GM08714 (cell line): ENCODE measurements around the gene PTGDR2.

Experiments
- H3K4me3 ChIP-seq: fragments of 200-500 bp; sonication (Bioruptor generic); 2 replicates; pipeline ENCODE4 v1.5.1; 2014; ENCODE audit warnings: mild to moderate bottlenecking, low read length, inconsistent platforms
- ZNF274 ChIP-seq: IDR thresholded peaks from 2 replicates; pipeline ENCODE4 v1.6.1; 2012; ENCODE audit warnings: mild to moderate bottlenecking, low read depth, low read length

PTGDR2 gene

DNA sequence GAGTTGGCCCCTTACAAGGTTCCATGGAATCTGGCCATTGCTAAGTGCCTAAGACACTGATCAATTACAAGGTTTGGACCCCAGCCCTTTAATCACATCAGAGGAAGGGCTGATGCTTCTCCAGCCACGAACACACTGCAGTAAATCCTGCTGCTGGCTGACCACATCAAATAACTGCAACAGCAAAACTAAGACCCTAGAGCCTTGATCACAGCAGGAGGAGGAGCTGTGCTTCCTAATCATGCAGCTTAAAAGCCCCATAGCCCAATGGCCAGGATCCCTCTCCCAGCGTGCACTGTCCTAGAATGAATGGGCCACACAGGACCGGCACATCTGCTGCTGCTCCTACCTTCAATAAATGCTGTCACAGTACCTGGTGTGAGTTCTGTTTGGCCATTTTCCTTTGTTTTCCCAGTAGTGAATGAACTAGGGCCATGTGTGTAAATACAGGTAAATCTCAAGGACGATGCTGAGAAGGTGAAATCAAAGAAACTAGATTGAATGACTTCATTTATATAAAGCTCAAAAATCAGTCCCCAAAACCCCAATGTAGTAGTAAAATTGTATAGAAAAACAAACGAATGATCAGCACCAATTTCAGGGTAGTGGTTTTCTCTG lies 24.3 kb upstream of the PTGDR2 start:
- no peak overlapping the region for H3K4me3 ChIP-seq
- TF ChIP-seq ZNF274, result no peak

DNA sequence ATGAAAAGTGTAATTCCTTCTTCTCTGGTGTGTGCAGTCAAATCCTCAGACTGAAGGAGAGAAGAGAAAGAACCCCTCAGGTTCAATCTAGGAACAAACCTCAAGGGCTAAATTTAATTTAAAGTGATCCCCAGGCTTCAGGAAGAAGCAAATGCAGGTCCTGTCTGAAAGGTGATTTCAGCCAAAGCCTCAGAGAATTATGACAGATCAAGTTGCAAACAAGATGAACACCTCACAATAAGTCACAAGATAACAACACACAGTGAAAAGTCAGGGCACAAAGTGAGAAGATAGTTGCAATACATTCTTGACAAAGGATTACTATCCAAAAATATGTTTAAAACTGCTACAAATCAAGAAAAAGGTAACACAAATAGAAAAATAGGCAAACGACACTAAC lies 23.4 kb upstream of the PTGDR2 start:
- TF ChIP-seq ZNF274, result no peak
- H3K4me3 ChIP-seq, result no peak overlapping the region

DNA sequence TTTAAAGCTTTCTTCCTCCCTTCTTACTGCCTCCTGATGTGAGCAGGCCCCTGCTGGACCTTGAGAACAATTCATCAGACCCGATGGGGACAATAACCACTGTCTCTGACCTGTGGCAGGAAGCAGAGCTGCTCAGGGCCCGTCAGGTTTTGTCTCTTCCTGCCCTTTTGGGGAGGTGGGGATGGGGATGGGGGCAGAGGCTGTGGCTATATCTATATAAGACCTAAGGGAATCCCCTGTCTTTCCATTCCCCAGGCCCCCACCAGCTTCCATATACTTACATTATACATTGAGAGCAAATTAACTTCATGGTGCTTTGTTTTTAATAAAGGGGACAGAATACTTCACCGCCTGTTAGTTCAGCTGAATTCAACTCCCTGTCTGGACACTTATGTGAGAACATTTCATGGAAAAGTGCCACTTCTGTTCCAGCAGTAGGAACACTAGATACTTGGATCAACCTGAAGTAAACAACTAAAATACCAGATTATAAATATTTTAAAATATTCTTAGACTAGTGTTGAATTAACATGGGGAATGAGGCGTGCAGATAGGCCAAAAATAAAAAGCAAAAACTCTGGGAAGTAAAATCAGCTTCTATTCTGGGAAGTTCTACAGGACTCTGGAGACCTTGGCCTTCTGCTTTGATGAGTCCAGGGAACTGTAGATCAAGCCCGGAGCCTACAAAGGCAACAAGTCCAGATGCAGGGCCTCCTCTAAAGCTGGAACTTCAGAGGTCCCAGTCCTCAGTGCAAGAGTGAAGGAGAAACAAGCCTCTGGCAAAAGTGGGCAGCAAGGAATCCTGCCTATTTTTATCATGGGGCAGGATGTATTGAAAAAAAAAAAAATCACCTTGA lies 22.7 kb upstream of the PTGDR2 start:
- no peak for TF ChIP-seq ZNF274
- H3K4me3 ChIP-seq, result no peak overlapping the region

DNA sequence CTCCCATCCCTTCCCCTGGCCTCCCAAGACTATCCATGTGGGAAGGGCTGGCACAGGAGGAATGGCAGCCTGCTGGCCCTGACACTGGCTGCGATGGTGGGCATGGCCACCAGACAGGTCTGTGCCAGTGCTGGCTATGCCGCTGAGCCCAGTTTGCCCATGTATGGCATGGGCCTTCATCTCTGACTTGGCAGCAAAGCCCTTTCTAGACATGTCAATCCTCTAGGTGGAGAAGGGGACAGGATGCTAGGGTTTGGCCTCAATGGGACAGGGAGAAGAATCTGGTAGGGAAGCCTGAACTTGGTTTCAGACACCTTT lies 20.4 kb upstream of the PTGDR2 start:
- TF ChIP-seq ZNF274, result no peak
- H3K4me3 ChIP-seq, result no peak overlapping the region

DNA sequence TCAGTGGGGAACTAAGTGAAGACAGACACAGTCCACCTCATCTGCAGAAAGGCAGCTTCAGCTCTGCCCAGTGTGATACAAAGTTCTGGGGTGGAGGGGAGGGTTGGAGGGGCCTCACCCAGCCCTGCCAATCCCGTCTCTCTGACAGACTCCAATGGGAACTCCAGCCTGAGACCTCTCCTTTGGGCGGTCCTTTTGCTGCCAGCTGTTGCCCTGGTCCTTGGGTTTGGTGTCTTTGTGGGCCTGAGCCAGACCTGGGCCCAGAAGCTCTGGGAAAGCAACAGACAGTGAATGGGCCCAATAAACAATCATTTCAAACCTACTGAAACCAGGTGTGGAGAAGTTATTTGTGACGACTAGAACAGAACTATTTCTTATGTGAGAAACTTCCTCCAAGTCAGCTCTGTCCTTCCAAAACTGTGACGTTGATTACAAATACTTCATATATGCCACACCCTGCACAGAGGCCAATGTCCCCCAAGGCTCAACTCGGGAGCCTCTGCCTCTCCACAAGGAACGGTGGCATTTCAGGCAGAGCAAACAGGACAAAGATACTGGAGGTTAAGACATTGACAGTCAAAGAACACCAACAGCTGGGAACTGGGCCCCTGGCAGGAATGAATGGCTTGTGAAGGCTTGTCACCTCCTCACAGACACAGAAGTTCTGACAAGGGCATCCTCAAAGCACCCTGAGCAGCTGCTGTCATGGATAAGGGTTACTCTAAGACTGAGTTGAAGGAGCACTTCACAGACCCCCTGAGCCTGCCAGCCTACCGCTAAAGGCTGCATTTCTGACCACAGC lies 19.8 kb upstream of the PTGDR2 start:
- no peak for TF ChIP-seq ZNF274
- H3K4me3 ChIP-seq, result no peak overlapping the region

GRCh38 chr11:60874421-60875365 lies 18.9 kb upstream of the PTGDR2 start:
- no peak overlapping the region for H3K4me3 ChIP-seq
- TF ChIP-seq ZNF274, result no peak

- TF ChIP-seq ZNF274, result no peak
- H3K4me3 ChIP-seq, result no peak overlapping the region
Measured at GRCh38 chr11:60873533-60873932, 17.8 kb upstream of the PTGDR2 start.

- no peak for TF ChIP-seq ZNF274
Measured at GRCh38 chr11:60872961-60873524, 17.3 kb upstream of the PTGDR2 start.

DNA sequence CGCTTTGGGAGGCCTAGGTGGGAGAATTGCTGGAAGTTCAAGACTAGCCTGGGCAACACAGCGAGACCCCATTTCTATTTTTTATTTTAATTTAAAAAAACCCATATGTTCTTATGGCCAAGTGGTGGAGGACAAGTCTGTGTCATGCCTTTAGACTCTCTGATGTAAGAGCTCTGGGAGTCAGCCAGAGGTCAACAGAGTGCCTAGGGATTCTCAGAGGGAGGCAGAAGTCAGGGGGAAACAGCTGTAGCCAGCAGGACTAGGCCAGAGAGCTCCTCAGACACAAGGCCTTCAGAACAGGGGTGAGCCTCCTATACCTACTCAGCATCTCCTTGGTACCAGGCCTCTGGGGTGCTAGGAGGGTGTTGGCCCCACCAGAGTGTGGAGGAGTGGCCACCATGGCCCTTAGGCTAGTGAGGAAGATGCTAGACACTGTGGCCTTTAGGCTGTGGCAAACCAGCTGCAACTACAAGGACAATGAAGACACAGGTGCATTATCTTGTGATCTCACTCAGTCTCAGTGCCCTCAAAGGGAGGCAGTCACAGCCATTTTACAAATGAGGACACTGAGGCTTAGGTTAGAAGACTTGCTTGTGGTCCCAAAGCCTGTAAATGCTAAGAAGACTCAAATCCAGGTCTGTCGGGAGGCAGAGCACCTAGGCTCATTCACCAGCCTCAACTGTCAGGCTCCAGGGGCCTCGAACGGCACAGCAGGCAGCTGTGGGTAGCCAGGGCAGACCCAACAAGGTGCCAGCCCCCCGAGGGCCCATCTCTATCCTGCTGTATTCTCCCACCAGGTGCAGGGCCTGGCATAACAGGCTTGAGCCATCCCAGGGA lies 16.6 kb upstream of the PTGDR2 start:
- TF ChIP-seq ZNF274, result no peak
- no peak overlapping the region for H3K4me3 ChIP-seq

More at GRCh38 chr11:60872961-60873524, 17.3 kb upstream of the PTGDR2 start:
- H3K4me3 ChIP-seq, result no peak overlapping the region

DNA sequence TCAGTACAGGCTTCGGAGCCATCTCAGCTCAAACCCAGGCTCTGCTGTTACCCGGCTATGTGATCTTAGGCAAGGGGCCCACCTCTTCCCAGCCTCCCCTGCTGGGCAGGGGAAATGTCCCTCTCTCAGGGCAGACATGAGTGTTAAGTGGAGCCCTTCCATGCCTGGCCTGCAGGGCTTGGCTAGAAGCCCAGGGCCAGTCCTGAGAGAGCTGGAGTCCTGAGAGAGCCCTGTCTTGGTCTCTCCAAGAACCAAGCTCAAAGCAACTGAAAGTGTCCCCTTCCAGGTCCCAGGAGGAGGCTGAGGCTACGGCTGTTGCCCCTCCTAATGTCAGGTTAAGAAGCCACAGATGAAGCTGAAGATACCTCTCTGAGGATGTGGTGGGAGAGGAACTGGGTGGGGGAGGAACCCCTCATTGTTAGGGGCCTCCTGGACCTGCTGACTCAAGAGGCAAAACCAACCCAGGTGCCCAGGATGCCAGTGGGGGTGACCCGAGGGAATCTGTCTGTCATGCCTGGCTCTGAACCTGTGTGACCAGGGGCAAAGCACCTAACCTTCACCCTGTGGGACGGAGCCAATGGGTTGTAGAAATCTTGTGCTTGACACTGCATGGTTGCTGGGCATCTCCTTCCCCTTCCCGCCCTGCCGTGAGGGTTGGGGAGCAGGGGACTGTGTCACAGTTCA lies 15.8 kb upstream of the PTGDR2 start:
- H3K4me3 ChIP-seq, result no peak overlapping the region
- no peak for TF ChIP-seq ZNF274

DNA sequence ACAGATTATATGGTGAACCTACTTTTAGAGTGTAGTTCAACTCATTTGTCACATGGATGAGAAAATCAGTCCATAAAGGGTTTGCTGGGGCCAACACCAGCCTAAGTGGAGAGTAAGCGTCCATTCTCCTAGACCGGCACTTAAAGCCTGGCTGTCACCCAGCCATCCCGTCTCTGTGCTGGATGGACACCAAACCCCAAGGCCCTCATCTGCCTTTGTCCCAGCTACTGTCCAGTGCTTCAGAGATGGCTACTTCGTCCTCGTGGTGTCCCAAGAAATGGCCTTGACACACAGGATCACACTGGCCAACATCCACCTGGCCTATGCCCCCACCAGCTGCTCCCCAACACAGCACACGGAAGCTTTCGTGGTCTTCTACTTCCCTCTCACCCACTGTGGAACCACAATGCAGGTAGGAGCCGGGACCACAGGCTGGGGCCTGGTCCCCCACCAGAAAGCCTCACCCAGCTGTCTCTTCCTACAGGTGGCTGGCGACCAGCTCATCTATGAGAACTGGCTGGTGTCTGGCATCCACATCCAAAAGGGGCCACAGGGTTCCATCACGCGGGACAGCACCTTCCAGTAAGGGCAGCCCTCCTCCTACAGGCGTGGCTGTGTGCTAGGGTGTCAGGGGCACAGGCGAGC lies 15.1 kb upstream of the PTGDR2 start:
- TF ChIP-seq ZNF274, result no peak

DNA sequence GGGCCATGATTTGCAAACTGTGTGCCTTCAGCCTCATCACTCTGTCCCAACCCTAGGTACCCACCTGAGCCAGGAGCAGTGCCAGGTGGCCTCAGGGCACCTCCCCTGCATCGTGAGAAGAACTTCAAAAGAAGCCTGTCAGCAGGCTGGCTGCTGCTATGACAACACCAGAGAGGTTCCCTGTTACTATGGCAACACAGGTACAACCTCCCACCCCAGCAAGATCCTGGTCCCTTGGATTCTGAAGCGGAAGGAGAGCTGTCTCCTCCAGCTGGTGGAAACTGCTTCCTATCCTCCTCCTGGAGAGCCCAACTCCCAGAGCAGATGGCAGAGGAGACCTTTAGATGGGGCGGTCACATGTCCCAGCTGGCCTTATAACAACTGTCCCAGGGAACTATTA lies 14.5 kb upstream of the PTGDR2 start:
- no peak for TF ChIP-seq ZNF274

More for the DNA sequence above, 15.1 kb upstream of the PTGDR2 start:
- H3K4me3 ChIP-seq, result no peak overlapping the region

More for the DNA sequence above, 14.5 kb upstream of the PTGDR2 start:
- H3K4me3 ChIP-seq, result no peak overlapping the region
